ENCODE measurements around the gene DIS3L2.
"Not testable (repeated sequence)": the region's sequence is repeated elsewhere in the genome, so short reads cannot be mapped to it uniquely, and the experiment has no call there.

DIS3L2 gene

GRCh38 chr2:232013701-232014353 is 52.3 kb downstream of the DIS3L2 start:
- DNase-seq = no peak

- no peak for DNase-seq
Observed at GRCh38 chr2:232014681-232015080, 53.2 kb downstream of the DIS3L2 start.

GRCh38 chr2:232018181-232018580 is 56.7 kb downstream of the DIS3L2 start:
- no peak for DNase-seq

GRCh38 chr2:232022718-232023117 is 61.2 kb downstream of the DIS3L2 start:
- no peak for DNase-seq

GRCh38 chr2:232023426-232023825 is 61.9 kb downstream of the DIS3L2 start:
- no peak for DNase-seq

GRCh38 chr2:232024457-232024856 is 62.9 kb downstream of the DIS3L2 start:
- DNase-seq = no peak

- DNase-seq = no peak
Observed at GRCh38 chr2:232026910-232027309, 65.4 kb downstream of the DIS3L2 start.

- DNase-seq = no peak
Observed at GRCh38 chr2:232027530-232027929, 66.0 kb downstream of the DIS3L2 start.

- DNase-seq = no peak
Observed at GRCh38 chr2:232028071-232028470, 66.6 kb downstream of the DIS3L2 start.

GRCh38 chr2:232028631-232029030 is 67.1 kb downstream of the DIS3L2 start:
- no peak for DNase-seq

- no peak for DNase-seq
Observed at GRCh38 chr2:232029346-232029745, 67.8 kb downstream of the DIS3L2 start.

GRCh38 chr2:232030229-232030628 is 68.7 kb downstream of the DIS3L2 start:
- no peak for DNase-seq

- DNase-seq = not testable (repeated sequence)
Observed at GRCh38 chr2:232035292-232035691, 73.8 kb downstream of the DIS3L2 start.

GRCh38 chr2:232036876-232037275 is 75.4 kb downstream of the DIS3L2 start:
- DNase-seq = not testable (repeated sequence)

- no peak for DNase-seq
Observed at GRCh38 chr2:232038251-232038880, 76.9 kb downstream of the DIS3L2 start.

- DNase-seq = no peak
Observed at GRCh38 chr2:232038881-232039485, 77.5 kb downstream of the DIS3L2 start.

GRCh38 chr2:232042911-232043574 is 81.5 kb downstream of the DIS3L2 start:
- no peak for DNase-seq

- DNase-seq = no peak
Observed at GRCh38 chr2:232043966-232044365, 82.5 kb downstream of the DIS3L2 start.

GRCh38 chr2:232049350-232049749 is 87.8 kb downstream of the DIS3L2 start:
- DNase-seq = no peak

GRCh38 chr2:232052591-232052990 is 91.1 kb downstream of the DIS3L2 start:
- no peak for DNase-seq

- no peak for DNase-seq
Observed at GRCh38 chr2:232053777-232054176, 92.3 kb downstream of the DIS3L2 start.

- no peak for DNase-seq
Observed at GRCh38 chr2:232058063-232058877, 96.8 kb downstream of the DIS3L2 start.

- no peak for DNase-seq
Observed at GRCh38 chr2:232058931-232059330, 97.4 kb downstream of the DIS3L2 start.

Data from activated CD8-positive, alpha-beta memory T cell treated with anti-CD3 and anti-CD28 coated beads for 24 hours (primary cell).